Measurements from ENCODE around the gene PPP1R16B.

Gene PPP1R16B

GRCh38 chr20:38952153-38952552, 146.7 kb downstream of the PPP1R16B start:
- Histone ChIP-seq H3K9me3 (ENCODE audit: control insufficient read depth, insufficient read depth, low read depth, low read length) (no peaks in the 10 kb centered on the region), H3K4me3 (ENCODE audit: low read depth, low read length) (no peak overlapping the region), H3K36me3 (ENCODE audit: control insufficient read depth in 2 of 2, insufficient read depth in 1 of 2, low read length in 2 of 2) (peaks cover 12 to 68% of the 10 kb centered on the region in 2 experiments; a peak in 2 of 3 replicates), H3K4me1 (ENCODE audit: control insufficient read depth, insufficient read depth, low read length) (no peaks in the 10 kb centered on the region), H3K27ac (ENCODE audit: extremely low read depth, low read depth, low read length) (no peak overlapping the region)
- POLR2A ChIA-PET: no interaction called here
- CTCF ChIA-PET: no interaction called here
- TF ChIP-seq, protein P1, sequence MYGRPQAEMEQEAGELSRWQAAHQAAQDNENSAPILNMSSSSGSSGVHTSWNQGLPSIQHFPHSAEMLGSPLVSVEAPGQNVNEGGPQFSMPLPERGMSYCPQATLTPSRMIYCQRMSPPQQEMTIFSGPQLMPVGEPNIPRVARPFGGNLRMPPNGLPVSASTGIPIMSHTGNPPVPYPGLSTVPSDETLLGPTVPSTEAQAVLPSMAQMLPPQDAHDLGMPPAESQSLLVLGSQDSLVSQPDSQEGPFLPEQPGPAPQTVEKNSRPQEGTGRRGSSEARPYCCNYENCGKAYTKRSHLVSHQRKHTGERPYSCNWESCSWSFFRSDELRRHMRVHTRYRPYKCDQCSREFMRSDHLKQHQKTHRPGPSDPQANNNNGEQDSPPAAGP (tag by site-specific recombination; IDR thresholded peaks at IDR 0.05): no peak
- TF ChIP-seq ZNF791 (tag by site-specific recombination; IDR thresholded peaks at IDR 0.05): no peak
- TF ChIP-seq, protein P2, sequence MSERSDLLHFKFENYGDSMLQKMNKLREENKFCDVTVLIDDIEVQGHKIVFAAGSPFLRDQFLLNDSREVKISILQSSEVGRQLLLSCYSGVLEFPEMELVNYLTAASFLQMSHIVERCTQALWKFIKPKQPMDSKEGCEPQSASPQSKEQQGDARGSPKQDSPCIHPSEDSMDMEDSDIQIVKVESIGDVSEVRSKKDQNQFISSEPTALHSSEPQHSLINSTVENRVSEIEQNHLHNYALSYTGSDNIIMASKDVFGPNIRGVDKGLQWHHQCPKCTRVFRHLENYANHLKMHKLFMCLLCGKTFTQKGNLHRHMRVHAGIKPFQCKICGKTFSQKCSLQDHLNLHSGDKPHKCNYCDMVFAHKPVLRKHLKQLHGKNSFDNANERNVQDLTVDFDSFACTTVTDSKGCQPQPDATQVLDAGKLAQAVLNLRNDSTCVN (tag by site-specific recombination; optimal IDR thresholded peaks at IDR 0.05): no peak
- TF ChIP-seq ZNF48 (tag by site-specific recombination; IDR thresholded peaks at IDR 0.05): no peak
- TF ChIP-seq ZNF704 (tag by site-specific recombination; IDR thresholded peaks at IDR 0.05): no peak
- TF ChIP-seq KLF9 (tag by site-specific recombination; IDR thresholded peaks at IDR 0.05; ENCODE audit: low read depth): no peak
- TF ChIP-seq ZNF37A (tag by site-specific recombination; IDR thresholded peaks at IDR 0.05): no peak
- no peak for TF ChIP-seq ZNF112 (tag by site-specific recombination; IDR thresholded peaks at IDR 0.05)

DNA sequence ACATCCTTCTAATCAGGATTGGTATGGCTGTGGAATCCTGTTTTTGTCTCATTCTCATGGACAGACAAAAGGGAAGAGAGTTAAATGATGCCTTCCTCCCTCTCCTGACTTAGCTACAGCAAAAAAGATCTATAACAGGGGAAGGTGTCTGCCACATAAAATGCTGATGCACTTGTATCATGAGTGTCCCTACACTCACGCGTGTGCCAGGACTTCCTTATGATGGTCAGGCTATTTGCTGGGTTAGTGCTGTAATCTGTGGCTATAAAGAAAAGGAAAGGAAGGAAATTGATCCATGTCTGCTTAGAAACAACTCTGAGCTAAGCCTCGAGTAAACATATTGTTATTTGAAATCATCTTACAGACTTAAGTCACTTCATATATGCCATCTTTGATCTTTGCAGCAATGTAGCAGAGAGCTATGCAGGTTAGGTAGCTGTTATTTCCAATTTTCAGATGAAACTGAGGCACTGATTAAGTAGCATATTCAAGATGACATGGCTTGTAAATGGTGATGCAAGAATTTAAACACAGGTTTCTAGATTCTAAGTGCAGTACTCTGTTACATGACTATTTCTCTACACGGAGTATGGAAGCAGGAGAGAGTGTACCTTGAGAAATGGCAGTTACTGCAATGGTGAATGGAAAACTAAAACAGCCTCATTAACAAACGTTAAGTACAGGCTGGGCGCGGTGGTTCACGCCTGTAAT, 148.3 kb downstream of the PPP1R16B start:
- ChIA-PET CTCF (interaction anchor here (0.6 kb wide), 1 partner anchor 32 kb away, joined by 3 read pairs; no protein-coding TSS in a partner anchor), POLR2A (no interaction called here)
- Histone ChIP-seq H3K27ac (ENCODE audit: extremely low read depth, low read depth, low read length) (no peak overlapping the region), H3K9me3 (ENCODE audit: control insufficient read depth, insufficient read depth, low read depth, low read length) (no peaks in the 10 kb centered on the region), H3K4me3 (ENCODE audit: low read depth, low read length) (no peak overlapping the region), H3K4me1 (ENCODE audit: control insufficient read depth, insufficient read depth, low read length) (no peaks in the 10 kb centered on the region), H3K36me3 (ENCODE audit: control insufficient read depth in 2 of 2, insufficient read depth in 1 of 2, low read length in 2 of 2) (peaks cover 10 to 52% of the 10 kb centered on the region in 2 experiments; a peak in 2 of 3 replicates)
- TF ChIP-seq FEZF1 (tag by site-specific recombination; IDR thresholded peaks at IDR 0.05): no peak
- TF ChIP-seq BCL11A (tag by site-specific recombination; IDR thresholded peaks at IDR 0.05; ENCODE audit: low read depth): no peak
- TF ChIP-seq ZNF211 (tag by site-specific recombination; IDR thresholded peaks at IDR 0.05; ENCODE audit: low read depth): no peak
- TF ChIP-seq ZNF350 (tag by site-specific recombination; IDR thresholded peaks at IDR 0.05): no peak

DNA sequence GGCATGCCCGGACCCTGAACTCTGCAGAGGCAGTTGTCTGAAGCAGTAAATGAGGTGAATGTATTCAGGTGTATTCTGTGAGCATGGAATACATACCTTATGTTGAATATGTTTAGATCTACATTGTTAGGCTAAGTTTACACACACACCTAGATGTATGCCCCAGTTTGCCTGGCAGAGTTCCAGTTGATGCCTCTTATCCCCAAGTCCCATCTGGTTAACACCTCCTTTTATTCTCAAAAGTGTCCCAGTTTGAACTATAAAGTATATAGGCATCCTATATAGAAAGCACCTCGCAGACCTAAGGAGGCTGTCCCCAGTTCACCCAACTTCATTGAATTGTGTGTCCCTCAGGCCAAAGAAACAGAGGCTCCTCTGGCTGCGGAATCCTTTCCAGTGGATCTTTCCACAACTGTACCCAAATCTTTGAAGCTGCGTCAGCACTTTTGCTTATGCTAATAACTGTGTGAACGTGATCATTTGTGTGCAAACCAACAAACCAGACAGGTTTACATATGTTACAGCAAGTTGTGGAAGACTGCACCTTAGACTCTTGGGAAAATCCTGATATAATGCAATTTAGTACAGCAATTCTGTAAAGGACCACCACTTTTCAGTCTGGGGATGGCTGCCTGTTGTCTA, 151.9 kb downstream of the PPP1R16B start:
- ChIA-PET CTCF (interaction anchor here (0.8 kb wide), 1 partner anchor 92 kb away, joined by 3 read pairs; no protein-coding TSS in a partner anchor), POLR2A (no interaction called here)
- no peaks in the 10 kb centered on the region for H3K9me3 ChIP-seq (ENCODE audit: control insufficient read depth, insufficient read depth, low read depth, low read length)

More for the DNA sequence above, 151.9 kb downstream of the PPP1R16B start:
- H3K36me3 ChIP-seq (ENCODE audit: control insufficient read depth in 2 of 2, insufficient read depth in 1 of 2, low read length in 2 of 2): peaks cover 2 to 16% of the 10 kb centered on the region in 2 experiments; a peak in 2 of 3 replicates
- no peak overlapping the region for H3K27ac ChIP-seq (ENCODE audit: extremely low read depth, low read depth, low read length)
- H3K4me1 ChIP-seq (ENCODE audit: control insufficient read depth, insufficient read depth, low read length): no peaks in the 10 kb centered on the region
- no peak overlapping the region for H3K4me3 ChIP-seq (ENCODE audit: low read depth, low read length)
- no peak for TF ChIP-seq ZNF426 (tag by site-specific recombination; IDR thresholded peaks at IDR 0.05)
- TF ChIP-seq ZFHX2 (tag by site-specific recombination; conservative IDR thresholded peaks at IDR 0.05): no peak
- TF ChIP-seq ZNF112 (tag by site-specific recombination; IDR thresholded peaks at IDR 0.05): no peak
- TF ChIP-seq ZNF23 (tag by site-specific recombination; IDR thresholded peaks at IDR 0.05; ENCODE audit: borderline replicate concordance): no peak
- TF ChIP-seq ZSCAN16 (tag by site-specific recombination; IDR thresholded peaks at IDR 0.05): no peak
- no peak for TF ChIP-seq HOXD13 (CRISPR knock-in tag; IDR thresholded peaks at IDR 0.05; ENCODE audit: borderline replicate concordance)
- no peak for TF ChIP-seq MYNN (tag by site-specific recombination; IDR thresholded peaks at IDR 0.05; ENCODE audit: borderline replicate concordance)
- TF ChIP-seq ZNF16 (tag by site-specific recombination; IDR thresholded peaks at IDR 0.05; ENCODE audit: low read depth): no peak
